GM18951 (cell line): ENCODE data around the gene ETS2.
"Not testable (repeated sequence)": the region's sequence is repeated elsewhere in the genome, so short reads cannot be mapped to it uniquely, and the experiment has no call there.

Experiments
- POLR2A ChIP-seq: IDR thresholded peaks from 4 replicates; pipeline ENCODE4 v1.6.1; 2011; ENCODE audit warnings: mild to moderate bottlenecking; ENCODE audit not compliant: insufficient read length, insufficient read depth; ENCODE audit errors: extremely low read depth
- in situ Hi-C: fragments of 300-500 bp; cut with MboI; formaldehyde crosslinking; loops from one replicate; pipeline ENCODE4 v1.12.0; 2022; ENCODE audit warnings: low sequenced_read_pairs, mixed read lengths, inconsistent platforms; ENCODE audit not compliant: unreplicated experiment

Gene ETS2

DNA sequence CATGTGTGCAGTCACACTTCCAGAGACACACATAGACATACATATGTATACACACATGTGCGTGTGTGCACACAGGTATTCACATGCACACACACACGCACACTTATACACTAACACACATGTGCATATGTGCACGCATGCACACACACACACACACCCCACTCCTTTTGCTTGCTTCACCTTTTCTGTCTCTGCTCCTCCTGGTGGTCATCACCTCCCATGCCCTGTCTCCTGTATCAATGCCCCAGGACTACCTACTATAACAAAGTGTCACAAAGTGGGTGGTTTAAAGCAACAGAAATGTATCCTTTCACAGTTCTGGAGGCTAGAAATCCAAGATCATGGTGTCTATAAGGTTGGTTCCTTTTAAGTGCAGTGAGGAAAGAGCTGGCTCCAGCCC, 27.4 kb downstream of the ETS2 start:
- in situ Hi-C loops, result no loop called here

DNA sequence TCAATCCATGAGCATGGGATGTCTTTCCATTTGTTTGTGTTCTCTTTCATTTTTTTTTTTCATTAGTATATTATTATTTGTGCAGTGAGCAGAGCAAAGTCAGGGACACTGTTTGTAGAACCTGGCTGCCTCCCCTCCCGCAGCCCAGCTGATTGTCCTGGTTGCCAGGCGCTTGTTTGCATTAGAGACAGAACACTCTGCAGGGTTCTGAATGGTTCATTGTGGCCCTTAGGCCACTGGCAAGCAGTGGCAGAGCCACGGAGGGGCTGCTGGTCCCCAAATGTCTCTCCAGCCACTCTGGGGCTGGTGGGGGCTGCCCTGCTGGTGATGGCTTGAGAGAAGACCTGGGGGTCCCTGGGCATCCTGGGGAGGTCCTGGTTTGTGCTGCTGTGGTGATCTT, 29.0 kb downstream of the ETS2 start:
- in situ Hi-C loops, result no loop called here
- no peak for TF ChIP-seq POLR2A

More for the DNA sequence above, 27.4 kb downstream of the ETS2 start:
- TF ChIP-seq POLR2A, result no peak

DNA sequence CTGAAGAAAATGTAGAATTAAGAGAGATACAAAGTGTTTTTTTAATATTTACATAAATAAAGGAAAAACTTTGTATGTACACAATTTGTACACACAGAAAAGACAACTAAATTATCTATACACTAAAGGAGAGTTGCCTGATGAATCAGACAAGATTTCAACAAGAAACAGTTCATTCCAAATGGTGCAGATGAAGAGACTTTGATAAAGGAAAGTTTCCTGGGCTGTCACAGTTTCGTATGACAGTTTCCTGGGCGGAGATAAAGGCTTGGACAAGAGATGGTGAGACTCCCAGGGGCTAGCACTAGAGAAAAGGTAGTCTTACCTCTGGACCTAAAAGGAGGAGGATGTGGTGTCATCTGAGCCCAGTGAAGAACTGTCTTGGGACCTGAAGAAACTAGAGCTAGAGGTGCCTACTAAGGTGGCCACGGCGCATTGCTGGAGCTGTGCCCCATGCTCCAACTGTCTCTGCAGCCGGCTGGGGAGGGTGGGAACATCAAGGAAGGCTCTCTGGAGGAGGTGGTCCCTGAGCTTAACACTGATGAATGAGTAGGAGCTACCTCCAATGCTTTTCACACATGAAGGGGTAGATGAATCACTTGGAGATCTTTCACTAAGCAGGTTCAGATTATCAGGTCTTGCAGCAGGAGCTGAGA, 32.2 kb downstream of the ETS2 start:
- in situ Hi-C loops, result no loop called here
- TF ChIP-seq POLR2A, result no peak

DNA sequence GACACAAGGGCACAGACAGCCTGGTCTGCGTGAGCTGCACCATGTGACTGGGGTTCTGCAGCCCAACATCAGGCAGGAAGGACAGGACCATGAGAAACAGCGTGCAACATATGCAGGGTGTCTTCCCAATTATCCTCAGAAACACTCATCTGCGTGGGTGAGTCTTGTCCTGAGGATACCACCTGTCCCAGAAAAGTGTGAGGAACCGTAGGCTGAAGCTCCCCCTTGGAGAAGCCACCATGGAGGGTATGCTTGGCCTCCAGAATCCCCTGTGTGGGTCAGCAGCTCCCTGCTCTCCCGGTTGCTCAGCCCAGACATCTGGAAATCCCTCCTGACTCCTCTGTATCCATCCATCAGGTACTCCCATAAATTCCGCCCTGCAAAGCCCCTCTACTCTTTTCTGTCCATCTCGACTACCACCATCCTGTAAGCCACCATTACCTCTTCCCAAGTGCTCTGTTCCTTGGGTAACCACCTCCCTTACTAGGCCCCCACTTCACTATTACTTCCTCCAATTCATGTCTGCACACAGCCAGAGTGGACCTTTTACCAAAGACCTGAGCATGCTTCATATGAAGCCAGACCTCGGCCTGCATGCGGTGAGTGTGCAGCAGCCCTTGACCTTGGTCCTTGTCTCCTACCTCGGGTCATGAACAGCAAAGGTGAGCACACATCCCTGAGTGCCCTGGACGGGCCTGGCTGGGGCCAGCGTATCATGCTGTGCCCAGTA, 33.0 kb downstream of the ETS2 start:
- in situ Hi-C loops, result no loop called here
- TF ChIP-seq POLR2A, result no peak

DNA sequence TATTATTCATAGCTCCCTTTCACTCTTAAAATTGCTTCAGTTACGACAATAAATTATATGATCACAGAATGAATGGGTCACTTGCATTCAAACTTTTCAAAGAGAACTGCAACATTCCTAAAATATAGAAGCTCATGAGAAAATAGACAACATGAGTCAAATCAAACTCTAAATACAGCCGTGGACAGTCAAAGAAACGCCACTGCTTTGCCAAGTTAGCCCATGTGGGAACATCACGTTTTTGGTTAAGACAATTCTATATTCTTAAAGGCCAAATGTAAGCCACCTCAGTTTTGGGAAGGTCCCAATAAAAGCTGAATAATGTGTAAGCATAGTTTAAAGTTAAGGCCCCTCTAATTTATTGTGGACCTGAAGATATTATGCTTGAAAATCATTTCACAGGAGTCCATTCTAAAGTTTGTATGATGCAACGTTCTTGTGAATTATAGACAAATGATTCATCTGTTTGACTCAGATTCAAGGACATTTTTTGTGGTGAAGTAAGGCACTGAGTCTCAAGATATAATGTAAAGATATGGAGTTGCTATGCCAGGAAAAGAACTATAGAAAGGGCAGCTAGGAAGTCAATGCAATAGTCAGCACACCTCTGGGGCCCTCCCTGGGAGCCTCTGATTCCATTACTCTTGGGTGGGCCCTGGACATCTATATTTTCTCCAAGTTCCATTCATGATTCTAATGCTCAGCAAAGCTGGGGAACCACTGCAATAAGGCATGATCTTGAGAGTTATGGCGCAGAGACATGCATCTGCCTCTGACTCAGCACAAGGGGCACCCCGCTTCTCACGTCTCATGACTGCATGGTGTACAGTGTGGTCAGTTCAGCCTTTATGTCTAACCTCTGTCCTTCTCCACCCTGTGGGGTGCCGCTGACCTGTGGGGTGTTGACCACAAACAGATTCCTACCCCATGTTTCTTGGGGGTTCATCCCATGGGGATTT, 33.9 kb downstream of the ETS2 start:
- in situ Hi-C loops, result no loop called here
- TF ChIP-seq POLR2A, result no peak

DNA sequence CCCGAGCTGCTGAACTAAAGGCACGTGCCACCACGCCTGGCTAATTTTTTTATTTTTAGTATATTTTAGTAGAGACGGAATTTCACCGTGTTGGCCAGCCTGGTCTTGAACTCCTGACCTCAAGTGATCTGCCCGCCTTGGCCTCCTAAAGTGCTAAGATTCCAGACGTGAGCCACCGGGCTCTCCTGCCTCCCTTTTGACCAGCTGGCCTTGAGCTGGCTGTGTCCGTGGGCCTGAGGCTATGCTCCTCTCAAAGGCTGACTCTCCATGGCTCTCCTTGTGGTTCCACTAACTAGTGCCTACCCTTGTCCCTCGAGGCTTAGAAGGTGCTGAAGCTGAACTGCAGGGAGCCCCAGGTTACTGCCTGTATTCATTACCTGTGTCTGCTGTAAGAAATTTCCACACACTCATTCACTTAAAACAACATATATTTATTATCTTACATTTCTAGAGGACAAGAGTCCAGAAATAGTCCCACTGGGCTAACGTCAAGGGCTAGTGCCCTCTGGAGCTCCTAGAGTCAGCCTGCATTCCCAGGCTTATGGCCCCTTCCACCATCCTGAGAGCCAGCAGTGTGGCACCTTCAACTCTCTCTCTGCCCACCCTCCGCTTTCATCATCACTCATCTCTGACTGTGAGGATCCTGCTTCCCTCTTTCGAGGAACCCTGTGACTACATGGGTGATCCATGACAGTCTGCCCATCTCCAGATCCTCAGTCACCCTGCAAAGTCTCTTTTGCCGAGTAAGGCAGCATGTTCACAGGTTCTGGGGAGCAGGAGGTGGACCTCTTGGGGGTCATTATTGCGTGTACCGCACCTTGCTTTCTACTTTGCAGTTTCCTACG, 34.9 kb downstream of the ETS2 start:
- TF ChIP-seq POLR2A, result no peak
- in situ Hi-C loops, result no loop called here

DNA sequence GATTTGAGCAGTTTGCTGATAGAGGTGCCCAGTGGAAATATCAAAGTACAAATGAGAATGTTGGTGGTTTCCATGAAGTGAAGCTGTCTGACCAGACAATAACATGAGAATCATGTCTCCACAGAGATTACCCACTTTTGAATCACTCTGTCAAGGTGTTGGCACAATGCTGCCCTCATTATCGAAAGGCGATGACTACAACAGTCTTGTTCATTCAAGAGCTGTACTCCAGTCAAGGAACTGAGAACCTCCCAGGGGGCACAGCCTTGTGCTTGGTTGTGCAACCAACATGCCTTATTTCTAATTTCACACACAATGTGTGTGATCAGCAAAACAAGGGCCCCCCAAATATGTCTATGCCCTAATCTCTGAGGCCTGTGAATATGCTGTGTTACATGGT, 35.7 kb downstream of the ETS2 start:
- no peak for TF ChIP-seq POLR2A

DNA sequence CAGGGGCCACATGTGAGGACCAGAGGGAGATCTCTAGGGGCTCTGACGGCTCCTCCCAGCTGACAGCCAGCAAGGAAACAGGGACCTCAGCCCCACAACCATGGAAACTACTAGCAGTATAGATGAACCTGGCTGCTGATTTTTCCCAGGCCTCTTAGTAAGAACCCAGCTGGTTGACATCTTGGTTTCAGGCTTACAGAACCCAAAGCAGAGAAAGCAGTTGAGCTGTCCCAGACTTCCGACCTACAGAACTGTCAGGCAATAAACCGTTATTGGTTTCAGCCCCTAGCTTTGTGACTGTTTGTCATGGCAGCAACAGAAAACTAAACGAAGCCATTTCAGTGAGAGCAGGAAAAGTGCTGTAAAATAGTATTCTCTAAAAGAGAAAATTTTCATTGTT, 36.4 kb downstream of the ETS2 start:
- no peak for TF ChIP-seq POLR2A
- in situ Hi-C loops, result no loop called here

More for the DNA sequence above, 35.7 kb downstream of the ETS2 start:
- in situ Hi-C loops, result no loop called here

DNA sequence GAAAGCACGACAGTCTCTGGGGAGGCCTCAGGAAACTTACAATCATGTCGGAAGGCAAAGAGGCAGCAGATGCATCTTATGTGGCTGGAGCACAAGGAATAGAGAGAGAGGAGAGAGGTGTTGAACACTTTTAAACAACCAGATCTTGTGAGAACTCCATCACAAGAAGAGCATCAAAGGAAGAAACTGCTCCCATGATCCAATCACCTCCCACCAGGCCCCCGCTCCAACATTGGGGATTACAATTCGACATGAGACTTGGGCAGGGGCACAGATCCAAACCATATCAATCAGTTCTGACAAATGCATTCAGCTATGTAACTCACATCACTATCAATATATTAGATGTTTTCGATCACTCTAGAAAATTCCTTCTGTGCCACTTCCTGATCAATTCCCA, 37.6 kb downstream of the ETS2 start:
- no peak for TF ChIP-seq POLR2A
- in situ Hi-C loops, result no loop called here

DNA sequence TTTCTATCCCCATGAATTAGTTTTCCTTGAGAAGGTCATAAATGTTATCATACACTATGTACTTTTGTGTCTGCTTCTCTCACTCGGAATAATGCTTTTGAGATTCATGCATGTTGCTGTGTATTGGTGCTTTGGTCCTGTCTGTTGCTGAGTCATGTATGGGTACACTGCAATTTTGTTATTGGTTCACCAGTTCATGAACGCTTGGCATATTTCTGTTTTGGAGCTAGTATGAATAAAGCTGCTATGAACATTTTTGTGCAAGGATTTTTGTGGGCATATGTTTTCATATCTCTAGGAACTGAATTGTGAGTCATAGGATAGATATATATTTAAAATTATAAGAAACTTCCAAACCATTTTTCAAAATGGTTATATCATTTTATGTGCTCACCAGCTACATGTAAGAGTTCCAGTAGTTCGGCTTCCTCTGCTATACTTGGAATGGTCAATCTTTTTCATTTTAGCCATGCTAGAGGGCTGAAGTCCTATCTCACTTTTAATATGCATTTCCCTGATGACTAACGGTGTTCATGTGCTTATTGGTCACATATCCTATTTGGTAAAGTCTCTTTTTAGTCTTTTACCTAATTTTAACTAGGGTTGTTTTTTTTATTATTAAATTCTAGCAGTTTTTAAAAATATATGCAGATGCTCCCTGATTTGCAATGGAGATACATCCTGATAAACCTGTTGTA, 38.2 kb downstream of the ETS2 start:
- in situ Hi-C loops, result no loop called here
- TF ChIP-seq POLR2A, result no peak

DNA sequence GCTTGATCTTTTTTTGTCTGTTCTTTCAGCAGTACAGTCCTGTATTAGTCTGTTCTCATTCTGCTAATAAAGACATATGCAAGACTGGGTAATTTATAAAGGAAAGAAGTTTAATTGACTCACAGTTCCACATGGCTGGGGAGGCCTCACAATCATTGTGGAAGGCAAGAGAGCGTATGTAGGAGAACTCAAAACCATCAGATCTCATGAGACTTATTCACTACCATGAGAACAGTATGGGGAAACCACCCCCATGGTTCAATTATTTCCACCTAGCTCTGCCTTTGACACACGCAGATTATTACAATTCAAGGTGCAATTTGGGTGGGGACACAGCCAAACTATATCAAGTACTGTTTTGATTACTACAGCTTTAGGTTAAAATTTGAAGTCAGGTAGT, 39.6 kb downstream of the ETS2 start:
- in situ Hi-C loops, result not testable (repeated sequence)

DNA sequence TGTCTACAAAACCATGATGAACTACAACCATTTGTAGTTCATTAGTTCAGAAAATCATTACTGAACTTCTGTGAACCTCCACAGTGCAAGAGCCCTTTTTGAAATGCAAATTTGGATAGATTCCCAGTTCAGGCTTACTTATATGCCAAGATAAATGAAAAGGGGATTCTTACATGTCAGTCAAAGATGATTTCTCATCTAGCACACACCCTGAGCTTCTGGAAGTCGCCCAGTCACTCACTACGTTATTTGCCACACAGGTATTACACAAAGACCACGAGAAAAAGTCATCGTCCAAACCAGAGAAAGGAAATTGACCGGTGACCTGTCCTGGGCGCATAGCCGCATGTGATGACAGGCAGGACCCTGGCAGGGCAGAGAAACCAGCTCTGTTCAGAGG, 41.8 kb downstream of the ETS2 start:
- in situ Hi-C loops, result no loop called here
- TF ChIP-seq POLR2A, result no peak
